OCI-LY7 (cell line): ENCODE measurements around the gene SUPT4H1. TPM values are rescaled to one million over a fixed set of nuclear protein-coding genes. Genes with fewer than 3 reads are reported as not detected.

Experiments
- BruUV-seq: library from RNA; stranded (reverse); fragments of 400-500 nt; replicated peaks from 2 replicates; lab custom pipeline; 2021; lab: Mats Ljungman, UMichigan
- CTCF ChIA-PET: fragments of 300-600 bp; sonication (Branson Sonifier 250); formaldehyde crosslinking; loops from one replicate; lab custom pipeline; 2022; ENCODE audit warnings: antibody characterized with exemption; ENCODE audit not compliant: unreplicated experiment; lab: Charles Lee
- POLR2A ChIA-PET: fragments of 300-600 bp; sonication (Branson Sonifier 250); formaldehyde crosslinking; loops from one replicate; lab custom pipeline; 2022; ENCODE audit warnings: antibody characterized with exemption; lab: Charles Lee
- DNase-seq: peaks from one replicate; pipeline ENCODE4 v3.0.0-alpha.2; 2015; ENCODE audit warnings: low spot score
- H2AFZ ChIP-seq: fragments of 200-600 bp; sonication (generic), shearing (Covaris generic); 2 replicates; pipeline ENCODE4 v1.6.1; 2014; ENCODE audit warnings: mild to moderate bottlenecking, antibody characterized with exemption, low read length, moderate library complexity
- H3K27ac ChIP-seq: fragments of 200-600 bp; sonication (generic); 2 replicates; pipeline ENCODE4 v1.5.1; 2014; ENCODE audit warnings: mixed run types, low read depth, mild to moderate bottlenecking, moderate library complexity, low read length, inconsistent platforms; ENCODE audit not compliant: poor library complexity, severe bottlenecking
- H3K36me3 ChIP-seq: fragments of 200-600 bp; sonication (generic); 2 replicates; pipeline ENCODE4 v1.6.1; 2014; ENCODE audit warnings: mild to moderate bottlenecking, antibody characterized with exemption, low read length, moderate library complexity, mixed read lengths; ENCODE audit not compliant: insufficient read depth
- H3K4me1 ChIP-seq: fragments of 200-600 bp; sonication (generic); 2 replicates; pipeline ENCODE4 v1.5.1; 2014; ENCODE audit warnings: mild to moderate bottlenecking, low read length; ENCODE audit not compliant: insufficient read depth, poor library complexity, severe bottlenecking
- H3K4me2 ChIP-seq: fragments of 200-600 bp; sonication (generic); 2 replicates; pipeline ENCODE4 v1.6.1; 2014; ENCODE audit warnings: mild to moderate bottlenecking, low read length
- H3K4me3 ChIP-seq: fragments of 200-600 bp; sonication (generic); 2 replicates; pipeline ENCODE4 v1.5.1; 2014; ENCODE audit warnings: mild to moderate bottlenecking, low read depth, low read length; ENCODE audit not compliant: poor library complexity, severe bottlenecking
- H3K79me2 ChIP-seq: fragments of 200-600 bp; sonication (generic); 2 replicates; pipeline ENCODE4 v1.6.1; 2016; ENCODE audit warnings: low read depth, mild to moderate bottlenecking, low read length, moderate library complexity, mixed read lengths; ENCODE audit not compliant: insufficient read depth
- H3K9me2 ChIP-seq: fragments of 200-600 bp; sonication (generic); 2 replicates; pipeline ENCODE4 v1.6.1; 2016; ENCODE audit warnings: mild to moderate bottlenecking, low read length, mixed read lengths; ENCODE audit not compliant: insufficient read depth
- H3K9me3 ChIP-seq: fragments of 200-600 bp; sonication (generic); 2 replicates; pipeline ENCODE4 v1.6.1; 2014; ENCODE audit warnings: mild to moderate bottlenecking, mixed run types, low read length, mixed read lengths
- H4K20me1 ChIP-seq: fragments of 200-600 bp; sonication (generic); 2 replicates; pipeline ENCODE4 v1.6.1; 2014; ENCODE audit warnings: mild to moderate bottlenecking, antibody characterized with exemption, low read length, moderate library complexity, mixed read lengths; ENCODE audit not compliant: insufficient read depth
- CTCF ChIP-seq: fragments of 200-600 bp; sonication (generic); conservative IDR thresholded peaks from 2 replicates; pipeline ENCODE4 v1.5.1; 2014; ENCODE audit warnings: mild to moderate bottlenecking, antibody characterized with exemption, low read length, moderate library complexity, mixed read lengths
- EZH2phosphoT487 ChIP-seq: fragments of 200-600 bp; sonication (generic); IDR thresholded peaks from 2 replicates; pipeline ENCODE4 v1.6.1; 2018; ENCODE audit warnings: low read depth, borderline replicate concordance, mild to moderate bottlenecking, mixed run types, antibody characterized with exemption, low read length, moderate library complexity, mixed read lengths
- intact Hi-C: fragments of 100-400 bp; cut with micrococcal nuclease; formaldehyde crosslinking; loops from one replicate; pipeline ENCODE4 v1.10.0; 2022; ENCODE audit not compliant: unreplicated experiment
- total RNA-seq, 2 experiments: library from RNA; depleted of rRNA in 1 of 2; stranded (reverse); fragments of >200 nt in 1 of 2; shearing (Covaris generic) in 1 of 2; gene quantifications; 2 replicates each; pipeline ENCODE4 v1.2.3, GENCODE V29; 2014 to 2022

Gene SUPT4H1
- total RNA-seq, 2 experiments from 2014 or later = 56.5 to 65.5 TPM

GRCh38 chr17:58378733-58379510, 26.9 kb upstream of the SUPT4H1 start:
- TF ChIP-seq EZH2phosphoT487 = no peak
- TF ChIP-seq CTCF = no peak
- intact Hi-C loops = no loop called here
- no peak overlapping the region for H2AFZ ChIP-seq
- DNase-seq = no peak
- POLR2A ChIA-PET = interaction anchor here (0.7 to 2.7 kb wide), 5 partner anchors 10 to 288 kb away, joined by 3 to 13 read pairs (median 6); partner anchors contain the start of gene SUPT4H1
- CTCF ChIA-PET = interaction anchor here (0.6 kb wide), 1 partner anchor 10 kb away, joined by 3 read pairs; no protein-coding TSS in a partner anchor
- no peaks in the 10 kb centered on the region for H3K9me3 ChIP-seq
- H4K20me1 ChIP-seq = no peaks in the 10 kb centered on the region
- no TSS peak for BruUV-seq
- H3K4me3 ChIP-seq = no peak overlapping the region
- no peaks in the 10 kb centered on the region for H3K79me2 ChIP-seq
- no peak overlapping the region for H3K27ac ChIP-seq
- H3K9me2 ChIP-seq = no peaks in the 10 kb centered on the region
- no peak overlapping the region for H3K4me2 ChIP-seq
- peaks cover 15% of the 10 kb centered on the region for H3K4me1 ChIP-seq
- no peaks in the 10 kb centered on the region for H3K36me3 ChIP-seq

GRCh38 chr17:58377661-58378060, 25.7 kb upstream of the SUPT4H1 start:
- no peaks in the 10 kb centered on the region for H3K9me3 ChIP-seq
- peaks cover 10% of the 10 kb centered on the region for H3K4me1 ChIP-seq
- H3K36me3 ChIP-seq = no peaks in the 10 kb centered on the region
- no peak overlapping the region for H3K4me2 ChIP-seq
- no peak overlapping the region for H2AFZ ChIP-seq
- H3K79me2 ChIP-seq = no peaks in the 10 kb centered on the region
- no TSS peak for BruUV-seq
- POLR2A ChIA-PET = interaction anchor here (1.0 to 2.7 kb wide), 3 partner anchors 9 to 14 kb away, joined by 3 to 13 read pairs (median 6); no protein-coding TSS in a partner anchor
- intact Hi-C loops = no loop called here
- TF ChIP-seq EZH2phosphoT487 (no peak), CTCF (no peak)
- H3K9me2 ChIP-seq = no peaks in the 10 kb centered on the region
- CTCF ChIA-PET = no interaction called here
- H3K27ac ChIP-seq = no peak overlapping the region
- no peaks in the 10 kb centered on the region for H4K20me1 ChIP-seq
- no peak for DNase-seq
- H3K4me3 ChIP-seq = no peak overlapping the region

GRCh38 chr17:58377093-58377601, 25.1 kb upstream of the SUPT4H1 start:
- ChIA-PET CTCF (no interaction called here), POLR2A (interaction anchor here (0.5 kb wide), 1 partner anchor 253 kb away, joined by 3 read pairs; no protein-coding TSS in a partner anchor)
- BruUV-seq = no TSS peak

More at GRCh38 chr17:58377093-58377601, 25.1 kb upstream of the SUPT4H1 start:
- H3K4me1 ChIP-seq = peaks cover 5% of the 10 kb centered on the region
- DNase-seq = no peak
- H2AFZ ChIP-seq = no peak overlapping the region
- H3K27ac ChIP-seq = no peak overlapping the region
- no peaks in the 10 kb centered on the region for H4K20me1 ChIP-seq
- TF ChIP-seq CTCF = no peak
- TF ChIP-seq EZH2phosphoT487 = no peak
- intact Hi-C loops = no loop called here
- no peak overlapping the region for H3K4me2 ChIP-seq
- H3K9me3 ChIP-seq = no peaks in the 10 kb centered on the region
- H3K4me3 ChIP-seq = no peak overlapping the region
- H3K36me3 ChIP-seq = no peaks in the 10 kb centered on the region
- no peaks in the 10 kb centered on the region for H3K79me2 ChIP-seq
- H3K9me2 ChIP-seq = no peaks in the 10 kb centered on the region
